ENCODE results near the gene PACC1. TPM values are rescaled to one million over a fixed set of nuclear protein-coding genes. Genes with fewer than 3 reads are reported as not detected.

Gene PACC1
- total and polyA plus RNA-seq, 2 donors (not counting 3 experiments of a cell fraction or from before 2014, with no cell fraction given): 21.0 to 22.3 TPM

GRCh38 chr1:212355230-212355969, 59.3 kb downstream of the PACC1 start:
- no peaks in the 10 kb centered on the region for H3K27me3 ChIP-seq (ENCODE audit: control insufficient read depth in 2 of 2, insufficient read depth in 2 of 2, low read length in 2 of 2)
- no peaks in the 10 kb centered on the region for H3K9me1 ChIP-seq (replicated peaks; ENCODE audit: control insufficient read depth, extremely low read depth, insufficient read depth, low read length)
- H3K9me3 ChIP-seq (replicated peaks; ENCODE audit: control insufficient read depth, insufficient read depth, low read length): no peaks in the 10 kb centered on the region
- no peaks in the 10 kb centered on the region for H3K79me2 ChIP-seq (ENCODE audit: control insufficient read depth, insufficient read depth, low read length)
- H3K4me2 ChIP-seq (ENCODE audit: insufficient read depth, low read length): no peak overlapping the region
- H3K4me3 ChIP-seq (replicated peaks in 1 of 3; ENCODE audit: insufficient read depth in 1 of 3, low read depth in 1 of 3, low read length in 3 of 3): no peak overlapping the region
- TF ChIP-seq MAX (IDR thresholded peaks at IDR 0.05; ENCODE audit: insufficient read depth, insufficient read length) (no peak), JUN (IDR thresholded peaks at IDR 0.05; ENCODE audit: borderline replicate concordance, insufficient read depth, insufficient read length, low read depth) (no peak), GATA2 (IDR thresholded peaks at IDR 0.05; ENCODE audit: insufficient read depth, insufficient read length, low read depth, low read length) (no peak), MYC (IDR thresholded peaks at IDR 0.05; ENCODE audit: low read depth, low read length) (no peak), POLR2A (IDR thresholded peaks at IDR 0.05; ENCODE audit: low read depth, low read length) (no peak), FOS (IDR thresholded peaks at IDR 0.05; ENCODE audit: borderline replicate concordance, insufficient read depth, low read length) (no peak), CTCF (IDR thresholded peaks at IDR 0.05; ENCODE audit: extremely low read depth in 1 of 2, insufficient read depth in 1 of 2, low read depth in 1 of 2, low read length in 2 of 2) (no peak), POLR2AphosphoS5 (IDR thresholded peaks at IDR 0.05; ENCODE audit: insufficient read depth, low read depth, low read length) (no peak), EZH2 (IDR thresholded peaks at IDR 0.05; ENCODE audit: borderline replicate concordance, low read depth, low read length, severe bottlenecking) (no peak)
- H2AFZ ChIP-seq (ENCODE audit: low read depth, low read length): no peak overlapping the region
- peaks cover 13 to 18% of the 10 kb centered on the region in 2 experiments for H3K36me3 ChIP-seq (ENCODE audit: control insufficient read depth in 2 of 2, extremely low read depth in 1 of 2, insufficient read depth in 2 of 2, low read length in 2 of 2)
- ChIA-PET CTCF (interaction anchor here (0.9 to 2.9 kb wide), 6 partner anchors 11 to 675 kb away, joined by 3 to 15 read pairs (median 5); no protein-coding TSS in a partner anchor), POLR2A (no interaction called here)
- FAIRE-seq (no peak), DNase-seq (ENCODE audit: low read depth, low spot score) (no peak)
- no peak overlapping the region for H3K9ac ChIP-seq (replicated peaks; ENCODE audit: extremely low read depth, insufficient read depth, low read length)
- dilution Hi-C loops (cut with MboI; ENCODE audit: extremely low pct_ligation_motif_present, low sequenced_read_pairs) (no loop called here), intact Hi-C loops (cut with micrococcal nuclease) (no loop called here)
- no peaks in the 10 kb centered on the region for H3K4me1 ChIP-seq (ENCODE audit: control insufficient read depth, extremely low read depth, insufficient read depth, low read length)
- no peak overlapping the region for H3K27ac ChIP-seq (ENCODE audit: insufficient read depth, low read depth, low read length)
- no peaks in the 10 kb centered on the region for H4K20me1 ChIP-seq (replicated peaks; ENCODE audit: control insufficient read depth, extremely low read depth, insufficient read depth, low read length)
- no TSS peak for BruUV-seq (replicated peaks)
